Smooth muscle cell (in vitro differentiated cells): ENCODE measurements around the gene SHC3. TPM values are rescaled to one million over a fixed set of nuclear protein-coding genes. Genes with fewer than 3 reads are reported as not detected.

Source experiments
- DNase-seq: peaks from one replicate; lab custom pipeline; 2025; ENCODE audit not compliant: unreplicated experiment; lab: John Stamatoyannopoulos, UW
- H2AFZ ChIP-seq: fragments of 200-600 bp; sonication (generic); 2 replicates; pipeline ENCODE4 v1.6.0; 2016; ENCODE audit warnings: antibody characterized with exemption, low read depth, mild to moderate bottlenecking
- H3F3A ChIP-seq: fragments of 200-600 bp; sonication (generic); 2 replicates; pipeline ENCODE4 v1.6.0; 2017; ENCODE audit warnings: antibody characterized with exemption, low read depth
- H3K27ac ChIP-seq: fragments of 200-600 bp; sonication (generic); 2 replicates; pipeline ENCODE4 v1.5.1; 2016; ENCODE audit warnings: low read depth, mild to moderate bottlenecking
- H3K27me3 ChIP-seq: fragments of 200-600 bp; sonication (generic); 2 replicates; pipeline ENCODE4 v1.6.1; 2016; ENCODE audit warnings: low read depth, mild to moderate bottlenecking
- H3K36me3 ChIP-seq: fragments of 200-600 bp; sonication (generic); 2 replicates; pipeline ENCODE4 v1.5.1; 2016; ENCODE audit warnings: low read depth
- H3K4me1 ChIP-seq: fragments of 200-600 bp; sonication (generic); 2 replicates; pipeline ENCODE4 v1.5.1; 2016; ENCODE audit warnings: low read depth
- H3K4me2 ChIP-seq: fragments of 200-600 bp; sonication (generic); 2 replicates; pipeline ENCODE4 v1.6.0; 2016; ENCODE audit warnings: mild to moderate bottlenecking
- H3K4me3 ChIP-seq: fragments of 200-600 bp; sonication (generic); 2 replicates; pipeline ENCODE4 v1.5.1; 2016; ENCODE audit warnings: mild to moderate bottlenecking
- H3K79me2 ChIP-seq: fragments of 200-600 bp; sonication (generic); 2 replicates; pipeline ENCODE4 v1.6.0; 2016; ENCODE audit warnings: low read depth, mild to moderate bottlenecking
- H3K9ac ChIP-seq: fragments of 200-600 bp; sonication (generic); 2 replicates; pipeline ENCODE4 v1.6.0; 2016; ENCODE audit warnings: low read depth
- H3K9me3 ChIP-seq: fragments of 200-600 bp; sonication (generic); replicated peaks from 2 replicates; pipeline ENCODE4 v1.5.1; 2016; ENCODE audit warnings: low read depth
- H4K20me1 ChIP-seq: fragments of 200-600 bp; sonication (generic); 2 replicates; pipeline ENCODE4 v1.6.0; 2016; ENCODE audit warnings: low read depth
- WGBS: methylation state at CpG from one replicate; pipeline ENCODE4 v1.1.7; 2016; ENCODE audit warnings: low lambda C conversion rate; 5-methylcytosine and 5-hydroxymethylcytosine counted together
- polyA plus RNA-seq: library from polyadenylated mRNA; unstranded; fragments of >200 nt; fragmentation: Nextera tagmentation; extraction: Ambion mirVana; gene quantifications from 2 replicates; pipeline ENCODE4 v1.2.1, GENCODE V29; 2016
- total RNA-seq: library from RNA; depleted of rRNA; stranded (reverse); fragments of >200 nt; gene quantifications from 2 replicates; pipeline ENCODE4 v1.2.3, GENCODE V29; 2014
- TF ChIP-seq, protein P1 (sequence below): fragments of 200-600 bp; sonication (generic); IDR thresholded peaks from 2 replicates; pipeline ENCODE4 v1.5.1; 2017; ENCODE audit warnings: borderline replicate concordance, mild to moderate bottlenecking, antibody characterized with exemption; ENCODE audit not compliant: insufficient read depth, poor library complexity, severe bottlenecking

SHC3 gene
- total and polyA plus RNA-seq, 2 experiments from 2014 or later = 0.38 to 0.67 TPM

DNA sequence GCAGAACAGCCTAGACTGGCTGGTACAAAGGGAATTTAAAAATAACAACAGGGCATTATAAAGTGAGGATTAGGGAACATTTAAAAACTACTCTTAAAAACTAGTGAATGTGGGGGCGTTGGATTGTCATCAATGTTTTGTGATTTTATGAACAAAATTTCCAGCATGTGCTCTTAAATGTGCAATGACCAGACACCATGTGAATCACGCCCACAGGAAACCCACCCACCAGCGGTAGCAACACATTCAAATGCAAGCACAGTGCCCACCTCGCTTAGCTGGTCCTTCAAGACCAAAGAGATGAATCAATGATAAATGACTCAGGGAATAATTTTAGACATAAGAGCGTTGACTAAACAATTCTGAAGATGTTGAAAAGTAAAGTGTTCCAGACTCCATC lies 146.4 kb downstream of the SHC3 start:
- H3K27me3 ChIP-seq = no peaks in the 10 kb centered on the region
- H3K36me3 ChIP-seq = no peaks in the 10 kb centered on the region
- H3K9me3 ChIP-seq = no peaks in the 10 kb centered on the region
- TF ChIP-seq, protein P1, sequence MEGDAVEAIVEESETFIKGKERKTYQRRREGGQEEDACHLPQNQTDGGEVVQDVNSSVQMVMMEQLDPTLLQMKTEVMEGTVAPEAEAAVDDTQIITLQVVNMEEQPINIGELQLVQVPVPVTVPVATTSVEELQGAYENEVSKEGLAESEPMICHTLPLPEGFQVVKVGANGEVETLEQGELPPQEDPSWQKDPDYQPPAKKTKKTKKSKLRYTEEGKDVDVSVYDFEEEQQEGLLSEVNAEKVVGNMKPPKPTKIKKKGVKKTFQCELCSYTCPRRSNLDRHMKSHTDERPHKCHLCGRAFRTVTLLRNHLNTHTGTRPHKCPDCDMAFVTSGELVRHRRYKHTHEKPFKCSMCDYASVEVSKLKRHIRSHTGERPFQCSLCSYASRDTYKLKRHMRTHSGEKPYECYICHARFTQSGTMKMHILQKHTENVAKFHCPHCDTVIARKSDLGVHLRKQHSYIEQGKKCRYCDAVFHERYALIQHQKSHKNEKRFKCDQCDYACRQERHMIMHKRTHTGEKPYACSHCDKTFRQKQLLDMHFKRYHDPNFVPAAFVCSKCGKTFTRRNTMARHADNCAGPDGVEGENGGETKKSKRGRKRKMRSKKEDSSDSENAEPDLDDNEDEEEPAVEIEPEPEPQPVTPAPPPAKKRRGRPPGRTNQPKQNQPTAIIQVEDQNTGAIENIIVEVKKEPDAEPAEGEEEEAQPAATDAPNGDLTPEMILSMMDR = no peak
- H3K79me2 ChIP-seq = no peaks in the 10 kb centered on the region
- no peaks in the 10 kb centered on the region for H4K20me1 ChIP-seq
- H3K4me2 ChIP-seq = no peak overlapping the region
- H2AFZ ChIP-seq = no peak overlapping the region
- no peak overlapping the region for H3K9ac ChIP-seq
- H3K27ac ChIP-seq = no peak overlapping the region
- no peaks in the 10 kb centered on the region for H3K4me1 ChIP-seq
- H3F3A ChIP-seq = no peaks in the 10 kb centered on the region
- WGBS = 87% methylated on average over 5 of the region's 5 CpGs
- no peak overlapping the region for H3K4me3 ChIP-seq
- DNase-seq = no peak

DNA sequence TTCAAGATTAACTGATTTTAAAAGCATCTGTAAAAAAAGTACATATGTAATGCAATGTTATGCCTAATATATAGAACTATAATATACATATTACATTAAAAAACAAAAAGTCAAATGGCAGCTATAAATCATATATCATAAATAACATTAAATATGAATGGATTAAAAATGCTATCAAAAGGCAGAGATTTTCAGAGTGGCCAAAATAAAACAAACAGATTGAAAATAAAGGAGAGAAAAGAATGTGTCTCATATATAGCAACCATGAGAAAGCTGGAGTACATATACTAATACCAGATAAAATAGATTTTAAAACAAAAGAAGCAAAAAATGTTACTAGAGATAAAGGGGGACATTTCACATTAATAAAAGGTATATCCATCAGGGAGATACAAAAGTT lies 148.8 kb downstream of the SHC3 start:
- Histone ChIP-seq H3K27me3 (no peaks in the 10 kb centered on the region), H3K79me2 (no peaks in the 10 kb centered on the region), H3K9ac (no peak overlapping the region), H3K9me3 (no peaks in the 10 kb centered on the region), H2AFZ (no peak overlapping the region), H3K36me3 (no peaks in the 10 kb centered on the region), H3F3A (no peaks in the 10 kb centered on the region), H3K4me3 (no peak overlapping the region), H3K4me1 (no peaks in the 10 kb centered on the region), H3K4me2 (no peak overlapping the region), H4K20me1 (no peaks in the 10 kb centered on the region), H3K27ac (no peak overlapping the region)
- TF ChIP-seq, protein P1 = no peak
- no peak for DNase-seq

DNA sequence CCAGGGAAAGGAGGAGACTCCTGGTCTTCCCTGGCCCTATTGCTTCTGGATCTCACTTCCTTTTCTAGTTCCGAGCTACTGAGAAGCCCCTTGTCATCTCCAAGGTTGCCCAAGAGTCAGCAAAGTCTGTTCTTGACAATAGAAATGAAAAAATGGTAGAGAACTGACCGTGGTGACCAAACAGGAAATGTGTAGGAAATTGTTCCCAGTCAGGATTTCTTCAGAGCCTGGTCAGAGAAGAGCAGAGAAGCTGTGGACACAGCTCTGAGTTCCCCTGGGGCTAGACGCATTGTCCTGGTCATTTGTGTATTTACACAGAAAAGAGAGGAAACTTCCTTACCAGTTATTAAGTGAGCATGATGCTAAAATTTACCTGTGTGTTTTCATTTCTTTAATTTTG lies 151.7 kb downstream of the SHC3 start:
- Histone ChIP-seq H4K20me1 (no peaks in the 10 kb centered on the region), H3K4me2 (no peak overlapping the region), H3K79me2 (no peaks in the 10 kb centered on the region), H3K36me3 (no peaks in the 10 kb centered on the region), H3K9me3 (no peaks in the 10 kb centered on the region), H3K27me3 (no peaks in the 10 kb centered on the region), H3K27ac (no peak overlapping the region), H3K4me3 (no peak overlapping the region), H3K9ac (no peak overlapping the region), H3K4me1 (peaks cover 4% of the 10 kb centered on the region), H2AFZ (no peak overlapping the region), H3F3A (peaks cover 13% of the 10 kb centered on the region)
- 75% methylated on average over 3 of the region's 3 CpGs for WGBS
- TF ChIP-seq, protein P1 = no peak
- no peak for DNase-seq

DNA sequence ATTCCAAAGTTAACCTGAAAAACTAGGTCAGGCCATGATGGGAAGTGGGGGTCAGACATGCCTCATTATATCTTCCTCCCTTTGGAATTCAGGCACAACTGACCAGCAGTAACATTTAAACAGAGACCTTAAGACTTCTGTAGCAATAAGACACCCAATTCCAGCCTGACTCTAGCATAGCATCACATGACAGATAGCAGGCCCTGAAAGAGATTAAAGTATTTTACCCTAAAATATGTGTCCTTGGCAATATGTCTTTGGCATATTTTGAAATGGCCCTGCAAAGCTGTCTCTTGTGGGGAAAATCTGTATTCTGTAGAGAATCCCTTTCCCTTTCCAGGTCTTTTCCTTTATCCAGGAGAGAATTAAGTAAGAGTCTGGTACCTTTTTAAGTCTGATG lies 153.1 kb downstream of the SHC3 start:
- no peaks in the 10 kb centered on the region for H3K27me3 ChIP-seq
- H3K4me2 ChIP-seq = no peak overlapping the region
- no peaks in the 10 kb centered on the region for H3K36me3 ChIP-seq
- no peaks in the 10 kb centered on the region for H3K79me2 ChIP-seq
- no peaks in the 10 kb centered on the region for H4K20me1 ChIP-seq
- H3K9ac ChIP-seq = no peak overlapping the region
- no peak overlapping the region for H2AFZ ChIP-seq
- DNase-seq = no peak
- H3K9me3 ChIP-seq = no peaks in the 10 kb centered on the region
- no peak overlapping the region for H3K4me3 ChIP-seq
- TF ChIP-seq, protein P1 = no peak
- no peak overlapping the region for H3K27ac ChIP-seq
- peaks cover 4% of the 10 kb centered on the region for H3K4me1 ChIP-seq
- peaks cover 13% of the 10 kb centered on the region for H3F3A ChIP-seq
